GM12873 (cell line): ENCODE data around the gene CLASP1.

Experiments used
- CTCF ChIP-seq: IDR thresholded peaks from 2 replicates; pipeline ENCODE4 v1.5.1; 2012; ENCODE audit warnings: low read depth, mild to moderate bottlenecking, moderate library complexity, low read length, control low read depth; ENCODE audit not compliant: insufficient read depth; ENCODE audit errors: missing control alignments

The CLASP1 gene

GRCh38 chr2:121365061-121365460, 284.2 kb downstream of the CLASP1 start:
- TF ChIP-seq CTCF = no peak

- TF ChIP-seq CTCF = no peak
These were observed 285.4 kb downstream of the CLASP1 start for GRCh38 chr2:121363632-121364420.

GRCh38 chr2:121362774-121363173, 286.5 kb downstream of the CLASP1 start:
- TF ChIP-seq CTCF = no peak

GRCh38 chr2:121362226-121362625, 287.0 kb downstream of the CLASP1 start:
- no peak for TF ChIP-seq CTCF

DNA sequence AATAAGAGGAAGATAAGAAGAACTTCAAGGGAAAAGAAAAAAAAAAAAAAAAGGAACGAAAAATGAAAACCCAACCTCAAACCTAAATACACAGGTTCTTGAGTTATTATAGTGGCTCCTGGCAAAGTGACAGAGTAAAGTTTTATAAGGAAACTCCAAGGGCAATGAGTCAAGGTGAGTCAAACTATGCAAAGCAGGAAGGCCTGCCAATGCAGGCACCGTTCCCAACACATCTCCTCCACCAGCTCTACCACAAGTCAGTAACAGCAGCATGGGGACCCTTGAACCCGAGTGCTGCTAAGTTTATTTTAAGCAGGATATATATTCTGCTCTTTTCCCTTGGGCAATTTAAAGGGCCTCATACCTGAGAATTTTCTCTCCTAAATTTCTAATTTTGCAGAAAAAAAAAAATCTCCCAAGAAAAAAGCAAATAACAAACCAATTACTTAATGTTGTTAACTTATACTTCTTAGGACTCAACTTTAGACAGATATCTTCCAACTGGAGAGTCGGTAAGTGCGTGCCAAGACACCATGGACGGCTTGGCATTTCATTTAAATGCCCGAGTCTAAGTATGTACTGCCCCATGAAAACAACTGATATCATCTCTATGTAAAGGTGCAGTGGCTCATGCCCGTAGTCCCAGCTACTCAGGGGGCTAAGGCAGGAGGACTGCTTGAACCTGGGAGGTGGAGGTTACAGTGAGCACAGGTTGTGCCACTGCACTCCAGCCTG, 288.5 kb downstream of the CLASP1 start:
- TF ChIP-seq CTCF = no peak

DNA sequence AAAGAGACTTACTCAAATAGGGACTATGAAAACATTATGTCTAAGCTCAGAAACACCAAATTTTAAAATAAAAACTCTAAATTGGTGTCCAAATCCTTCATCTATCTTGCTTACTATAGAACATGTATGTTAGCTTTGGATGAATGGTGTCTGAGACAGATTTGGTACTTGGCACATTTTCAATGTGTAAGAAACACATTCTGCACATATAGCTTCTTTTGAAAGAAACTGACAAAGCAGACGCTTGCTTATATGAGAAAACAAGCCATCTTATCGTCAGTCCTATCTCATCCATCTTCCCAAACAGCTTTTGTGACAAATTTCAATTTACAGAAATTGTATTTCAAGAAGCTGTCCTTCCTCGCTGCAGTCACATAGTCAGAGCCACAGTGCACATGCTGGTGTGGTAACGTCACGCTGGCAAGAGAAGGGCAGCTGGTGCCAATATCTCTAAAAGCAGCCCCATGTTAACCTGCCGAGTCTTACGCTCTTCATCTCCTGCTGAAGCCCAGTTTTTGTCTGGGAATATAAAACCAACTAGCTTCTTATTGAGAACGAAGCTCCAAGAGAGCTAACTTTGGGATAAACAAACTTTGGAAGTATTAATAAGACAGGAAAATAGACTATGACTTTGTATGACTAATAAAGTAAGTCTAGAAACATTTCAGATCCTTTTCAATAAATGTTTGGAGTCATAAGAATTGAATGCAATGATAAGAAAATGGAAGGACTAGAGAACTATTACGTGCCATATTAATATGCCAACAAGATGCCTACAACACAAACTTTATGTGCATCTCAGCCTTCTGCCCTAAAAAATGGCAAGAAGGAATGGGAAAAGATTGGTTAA, 289.3 kb downstream of the CLASP1 start:
- TF ChIP-seq CTCF = no peak

DNA sequence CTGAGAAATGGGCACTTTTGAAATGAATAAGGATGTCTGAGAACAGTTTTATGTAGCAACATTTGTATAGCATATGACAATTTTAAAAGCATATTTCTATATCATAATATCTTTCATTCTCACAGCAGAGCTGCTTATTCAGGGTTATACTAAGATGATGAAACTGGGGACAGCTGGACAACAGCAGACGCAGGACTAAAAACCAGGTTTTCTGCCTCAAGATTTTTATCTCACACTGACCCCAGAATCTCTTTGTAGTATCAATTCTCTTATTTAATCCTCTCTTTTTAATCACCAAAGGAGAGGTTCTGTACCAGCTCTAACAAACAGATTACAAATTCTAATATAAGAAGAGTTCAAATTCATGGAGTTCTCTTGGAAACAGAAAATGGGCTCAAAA, 290.1 kb downstream of the CLASP1 start:
- no peak for TF ChIP-seq CTCF
